Fibroblast of mammary gland (primary cell): ENCODE data around the gene TRPM7.
"Not testable (repeated sequence)": the region's sequence is repeated elsewhere in the genome, so short reads cannot be mapped to it uniquely, and the experiment has no call there.

Source experiments
- DNase-seq: peaks from one replicate; pipeline ENCODE4 v3.0.0-alpha.2; 2010; ENCODE audit warnings: low read depth
- H3K4me3 ChIP-seq: 2 replicates; pipeline ENCODE4 v1.5.1; 2011; ENCODE audit warnings: low read depth, mild to moderate bottlenecking, low read length, moderate library complexity; ENCODE audit not compliant: control insufficient read depth
- TF ChIP-seq, protein P1 (sequence below): conservative IDR thresholded peaks from 2 replicates; pipeline ENCODE4 v1.5.1; 2011; ENCODE audit warnings: low read depth, low read length, inconsistent platforms; ENCODE audit not compliant: control insufficient read depth, insufficient read depth

TRPM7 gene

GRCh38 chr15:50707878-50708427 lies 21.4 kb upstream of the TRPM7 start:
- no peak overlapping the region for H3K4me3 ChIP-seq
- no peak for DNase-seq
- TF ChIP-seq, protein P1, sequence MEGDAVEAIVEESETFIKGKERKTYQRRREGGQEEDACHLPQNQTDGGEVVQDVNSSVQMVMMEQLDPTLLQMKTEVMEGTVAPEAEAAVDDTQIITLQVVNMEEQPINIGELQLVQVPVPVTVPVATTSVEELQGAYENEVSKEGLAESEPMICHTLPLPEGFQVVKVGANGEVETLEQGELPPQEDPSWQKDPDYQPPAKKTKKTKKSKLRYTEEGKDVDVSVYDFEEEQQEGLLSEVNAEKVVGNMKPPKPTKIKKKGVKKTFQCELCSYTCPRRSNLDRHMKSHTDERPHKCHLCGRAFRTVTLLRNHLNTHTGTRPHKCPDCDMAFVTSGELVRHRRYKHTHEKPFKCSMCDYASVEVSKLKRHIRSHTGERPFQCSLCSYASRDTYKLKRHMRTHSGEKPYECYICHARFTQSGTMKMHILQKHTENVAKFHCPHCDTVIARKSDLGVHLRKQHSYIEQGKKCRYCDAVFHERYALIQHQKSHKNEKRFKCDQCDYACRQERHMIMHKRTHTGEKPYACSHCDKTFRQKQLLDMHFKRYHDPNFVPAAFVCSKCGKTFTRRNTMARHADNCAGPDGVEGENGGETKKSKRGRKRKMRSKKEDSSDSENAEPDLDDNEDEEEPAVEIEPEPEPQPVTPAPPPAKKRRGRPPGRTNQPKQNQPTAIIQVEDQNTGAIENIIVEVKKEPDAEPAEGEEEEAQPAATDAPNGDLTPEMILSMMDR = no peak

GRCh38 chr15:50702762-50703334 lies 16.3 kb upstream of the TRPM7 start:
- H3K4me3 ChIP-seq = no peak overlapping the region
- TF ChIP-seq, protein P1 = no peak
- no peak for DNase-seq

DNA sequence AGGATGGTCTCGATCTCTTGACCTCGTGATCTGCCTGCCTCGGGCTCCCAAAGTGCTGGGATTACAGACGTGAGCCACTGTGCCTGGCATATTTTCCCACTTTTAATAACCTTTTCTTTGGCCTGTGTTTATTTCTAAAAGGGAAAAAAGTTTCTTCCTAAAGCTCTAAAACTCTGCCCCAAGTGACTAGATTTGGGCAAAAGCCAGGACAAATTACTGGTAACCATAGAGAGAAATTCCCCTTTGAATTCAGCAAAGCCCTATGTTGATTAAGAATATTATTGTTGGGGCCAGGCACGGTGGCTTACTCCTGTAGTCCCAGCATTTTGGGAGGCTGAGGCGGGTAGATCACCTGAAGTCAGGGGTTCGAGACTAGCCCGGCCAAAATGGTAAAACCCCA lies 11.5 kb upstream of the TRPM7 start:
- DNase-seq = no peak
- TF ChIP-seq, protein P1 = no peak
- no peak overlapping the region for H3K4me3 ChIP-seq

GRCh38 chr15:50697109-50697797 lies 10.7 kb upstream of the TRPM7 start:
- TF ChIP-seq, protein P1 = no peak
- no peak overlapping the region for H3K4me3 ChIP-seq
- no peak for DNase-seq

GRCh38 chr15:50694634-50695165 lies 8.1 kb upstream of the TRPM7 start:
- not testable (repeated sequence) for DNase-seq, H3K4me3 ChIP-seq

DNA sequence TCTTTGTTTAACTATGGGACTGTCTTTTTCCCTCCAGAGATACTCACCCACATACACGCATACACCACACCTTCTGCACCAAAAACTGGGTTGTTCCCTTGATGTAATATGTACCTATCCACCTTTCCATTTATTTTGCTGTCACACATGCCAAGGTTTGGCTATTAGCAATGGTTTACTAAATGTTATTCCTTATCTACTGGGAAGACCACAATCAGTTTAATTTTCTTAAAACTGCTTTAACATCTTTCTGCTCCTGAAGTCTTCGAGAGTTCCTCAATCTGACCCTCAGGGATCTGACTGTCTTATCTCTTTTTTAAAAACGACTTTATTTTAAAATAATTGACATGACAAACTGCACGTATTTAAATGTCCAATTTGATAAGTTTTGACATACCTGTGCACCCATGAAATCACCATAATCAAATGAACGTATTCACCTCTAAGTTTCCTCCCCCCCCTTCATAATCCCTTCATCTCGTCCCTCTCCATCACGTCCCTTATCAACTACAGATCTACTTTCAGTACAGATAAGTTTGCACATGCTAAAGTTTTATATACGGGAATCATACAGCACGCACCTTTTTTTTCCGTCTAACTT lies 805 bp upstream of the TRPM7 start:
- H3K4me3 ChIP-seq = peak overlapping the region; percentile 71
- TF ChIP-seq, protein P1 = no peak
- DNase-seq = no peak

DNA sequence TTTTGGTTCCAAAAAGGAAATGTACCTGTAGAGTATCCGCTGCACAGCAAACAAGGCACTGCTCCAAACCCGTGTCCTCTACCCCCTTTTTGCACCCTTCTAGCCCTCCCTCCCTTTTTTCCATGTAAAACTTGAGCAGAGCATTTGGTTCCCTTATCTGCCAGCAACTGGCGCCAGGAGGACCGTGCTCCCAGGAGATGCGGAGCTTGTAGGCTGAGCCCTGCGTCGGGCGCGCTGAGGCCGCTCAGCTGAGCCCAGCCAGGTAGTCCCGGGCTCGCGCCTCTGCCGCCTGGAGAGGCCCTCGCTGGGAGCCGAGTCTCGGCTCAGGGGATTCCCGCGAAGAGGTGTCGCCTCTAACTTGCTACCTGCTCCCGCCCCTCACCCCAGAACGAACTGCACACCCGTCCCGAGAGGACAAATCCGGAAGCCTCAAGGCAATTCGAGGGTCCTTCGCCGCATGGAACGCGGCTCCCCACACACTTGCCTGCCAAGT lies 575 bp downstream of the TRPM7 start:
- DNase-seq = peak; percentile 39
- peak overlapping the region; percentile 97 for H3K4me3 ChIP-seq
- TF ChIP-seq, protein P1 = no peak
